HepG2 (cell line): ENCODE data around the gene DPH1. TPM values are rescaled to one million over a fixed set of nuclear protein-coding genes. Genes with fewer than 3 reads are reported as not detected.

Source experiments
- ATAC-seq: fragments of 200-7000 bp; cut with Tn5 transposase; 3 replicates; pipeline ENCODE4 v1.9.1; 2020; ENCODE audit warnings: mild to moderate bottlenecking, moderate library complexity
- BruUV-seq: library from RNA; stranded (reverse); fragments of 400-500 nt; replicated peaks from 2 replicates; lab custom pipeline; 2021; lab: Mats Ljungman, UMichigan
- CTCF ChIA-PET: fragments of 300-600 bp; formaldehyde crosslinking; extraction: SDS; loops from one replicate; lab custom pipeline; 2021; ENCODE audit warnings: low total read pairs, inconsistent platforms, low intra/inter-chr PET ratio; lab: Yijun Ruan, JAX
- POLR2A ChIA-PET: fragments of 350-600 bp; sonication (Branson Sonifier 250); formaldehyde crosslinking; loops from one replicate; lab custom pipeline; 2020; ENCODE audit warnings: antibody characterized with exemption, inconsistent platforms; lab: Yijun Ruan, JAX
- DNase-seq: peaks from one replicate; pipeline ENCODE4 v3.0.0-alpha.2; 2015; ENCODE audit warnings: low spot score
- FAIRE-seq: peaks from 3 replicates; lab custom pipeline; 2011; peaks lifted over from hg19 to GRCh38; lab: Jason Lieb, UNC
- H2AFZ ChIP-seq: one replicate; pipeline ENCODE4 v1.6.1; 2011; ENCODE audit warnings: low read length, inconsistent platforms
- H3K27ac ChIP-seq: fragments of 300-600 bp; 3 replicates; pipeline ENCODE4 v1.8.0; 2011; ENCODE audit warnings: mixed run types, mild to moderate bottlenecking, mixed read lengths, low read length, inconsistent platforms; ENCODE audit not compliant: insufficient read depth; ENCODE audit errors: extremely low read length
- H3K27me3 ChIP-seq, 2 experiments: fragments of 200-600 bp in 1 of 2; 2 replicates in 1 of 2; 3 replicates in 1 of 2; pipeline versions ENCODE4 v1.6.0 to v1.8.0; 2011; ENCODE audit warnings: low read length in 2 of 2, mild to moderate bottlenecking in 2 of 2, moderate library complexity in 2 of 2, inconsistent platforms in 1 of 2; ENCODE audit not compliant: insufficient read depth in 2 of 2, control insufficient read depth in 1 of 2
- H3K36me3 ChIP-seq, 2 experiments: fragments of 200-600 bp in 1 of 2; replicated peaks in 1 of 2; 2 replicates in 1 of 2; 3 replicates in 1 of 2; pipeline versions ENCODE4 v1.5.1 to v1.8.0; 2011; ENCODE audit warnings: low read length in 2 of 2, inconsistent platforms in 1 of 2; ENCODE audit not compliant: insufficient read depth in 2 of 2, control insufficient read depth in 1 of 2
- H3K4me1 ChIP-seq: 2 replicates; pipeline ENCODE4 v1.5.1; 2012; ENCODE audit warnings: low read length, inconsistent platforms; ENCODE audit not compliant: insufficient read depth
- H3K4me2 ChIP-seq: 2 replicates; pipeline ENCODE4 v1.6.0; 2011; ENCODE audit warnings: low read depth, low read length, inconsistent platforms
- H3K4me3 ChIP-seq, 3 experiments: fragments of 200-600 bp in 1 of 3; sonication (generic), shearing (Covaris generic) in 1 of 3; replicated peaks in 1 of 3; 2 replicates each; pipeline ENCODE4 v1.5.1; 2011 to 2016; ENCODE audit warnings: low read length in 3 of 3, inconsistent platforms in 2 of 3, low read depth in 2 of 3, mild to moderate bottlenecking in 2 of 3, control low read depth in 1 of 3, mixed read lengths in 1 of 3; ENCODE audit not compliant: insufficient read depth in 1 of 3
- H3K79me2 ChIP-seq: one replicate; pipeline ENCODE4 v1.6.1; 2011; ENCODE audit warnings: low read length, inconsistent platforms; ENCODE audit not compliant: insufficient read depth
- H3K9ac ChIP-seq: 2 replicates; pipeline ENCODE4 v1.6.0; 2011; ENCODE audit warnings: mild to moderate bottlenecking, low read depth, low read length, inconsistent platforms; ENCODE audit not compliant: insufficient read depth
- H3K9me3 ChIP-seq: 2 replicates; pipeline ENCODE4 v1.5.1; 2012; ENCODE audit warnings: mild to moderate bottlenecking, low read length
- H4K20me1 ChIP-seq: 2 replicates; pipeline ENCODE4 v1.6.0; 2011; ENCODE audit warnings: inconsistent platforms, mild to moderate bottlenecking, low read length, moderate library complexity; ENCODE audit not compliant: insufficient read depth
- ADNP ChIP-seq: sonication (generic); formaldehyde crosslinking; IDR thresholded peaks from 2 replicates; pipeline ENCODE4 v1.4.0; 2020; ENCODE audit warnings: missing genetic modification reagents
- CEBPZ ChIP-seq: IDR thresholded peaks from 2 replicates; pipeline ENCODE4 v1.6.1; 2012; ENCODE audit warnings: low read length, improper control_type of control experiment
- SAFB2 ChIP-seq: sonication (generic); formaldehyde crosslinking; IDR thresholded peaks from 2 replicates; pipeline ENCODE4 v1.5.1; 2020; ENCODE audit warnings: missing genetic modification reagents, low read depth, mild to moderate bottlenecking, borderline replicate concordance
- ZNF572 ChIP-seq: sonication (generic); formaldehyde crosslinking; IDR thresholded peaks from 2 replicates; pipeline ENCODE4 v1.5.1; 2020; ENCODE audit warnings: mild to moderate bottlenecking, missing genetic modification reagents
- ZNF616 ChIP-seq: sonication (generic); formaldehyde crosslinking; IDR thresholded peaks from 2 replicates; pipeline ENCODE4 v1.5.0; 2020; ENCODE audit warnings: low read depth, mild to moderate bottlenecking, missing genetic modification reagents
- ZSCAN9 ChIP-seq: IDR thresholded peaks from 2 replicates; pipeline ENCODE4 v1.6.1; 2016; ENCODE audit warnings: borderline replicate concordance
- WGBS: methylation state at CpG from one replicate; pipeline ENCODE4 v1.1.6; 2017; ENCODE audit warnings: low lambda C conversion rate; 5-methylcytosine and 5-hydroxymethylcytosine counted together
- in situ Hi-C: cut with HindIII; loops from 2 replicates; pipeline ENCODE4 v1.10.0; 2017; ENCODE audit warnings: low pct_unique_long_range_greater_than_20kb; ENCODE audit not compliant: extremely low pct_ligation_motif_present
- intact Hi-C: fragments of 100-400 bp; cut with micrococcal nuclease; formaldehyde crosslinking; loops from one replicate; pipeline ENCODE4 v1.10.0; 2022; ENCODE audit not compliant: unreplicated experiment
- polyA plus RNA-seq, 8 experiments: library from polyadenylated mRNA; depleted of rRNA in 3 of 8; stranded (reverse) in 7 of 8; unstranded in 1 of 8; fragments of >200 nt; fragmentation: Illumina TruSeq in 4 of 8; extraction: Trizol in 4 of 8; gene quantifications; 2 replicates each; pipeline versions ENCODE4 v1.2.1 to v1.2.3, GENCODE V29; 2011 to 2016; ENCODE audit warnings: low read depth in 4 of 8, missing spikeins in 1 of 8, mixed read lengths in 1 of 8; ENCODE audit not compliant: insufficient read depth in 1 of 8
- total RNA-seq, 5 experiments: library from RNA; depleted of rRNA; stranded (reverse); fragments of >200 nt; fragmentation: Illumina TruSeq; extraction: Trizol; gene quantifications; 2 replicates each; pipeline ENCODE4 v1.2.3, GENCODE V29; 2016; ENCODE audit warnings: low read depth in 1 of 5

Gene DPH1
- total and polyA plus RNA-seq, 2 of the 13 experiments (the other 11 are each of a cell fraction or from before 2014, with no cell fraction given), result 25.3 to 42.8 TPM

GRCh38 chr17:2077040-2077439 lies 47.1 kb downstream of the DPH1 start (continued):
- no peak for TF ChIP-seq CEBPZ
- no peak for TF ChIP-seq ADNP (CRISPR knock-in tag)
- no peak for TF ChIP-seq SAFB2

GRCh38 chr17:2081564-2081963 lies 51.6 kb downstream of the DPH1 start:
- H3K27me3 ChIP-seq, result no peaks in the 10 kb centered on the region
- BruUV-seq, result no TSS peak
- in situ Hi-C loops, result no loop called here
- POLR2A ChIA-PET, result no interaction called here
- H3K4me3 ChIP-seq, result no peak overlapping the region
- FAIRE-seq, result no peak
- H3K27ac ChIP-seq, result no peak overlapping the region
- no peaks in the 10 kb centered on the region for H3K9me3 ChIP-seq
- no peak for DNase-seq
- intact Hi-C loops, result no loop called here
- no peaks in the 10 kb centered on the region for H4K20me1 ChIP-seq
- WGBS, result 96% methylated on average over 9 of the region's 9 CpGs
- TF ChIP-seq ZNF616 (CRISPR knock-in tag), result no peak
- no peak for TF ChIP-seq ZSCAN9 (CRISPR knock-in tag)
- TF ChIP-seq ZNF572 (CRISPR knock-in tag), result no peak
- peaks cover 24% of the 10 kb centered on the region for H3K4me1 ChIP-seq
- ATAC-seq, result no peak
- peaks cover 13 to 43% of the 10 kb centered on the region in 2 experiments; a peak in 4 of 5 replicates for H3K36me3 ChIP-seq
- H3K4me2 ChIP-seq, result no peak overlapping the region
- H3K79me2 ChIP-seq, result no peaks in the 10 kb centered on the region
- no peak overlapping the region for H3K9ac ChIP-seq
- CTCF ChIA-PET, result no interaction called here
- no peak overlapping the region for H2AFZ ChIP-seq
